GM12878 (cell line): ENCODE data around the gene ABCA9. TPM values are rescaled to one million over a fixed set of nuclear protein-coding genes. Genes with fewer than 3 reads are reported as not detected.

Experiments used
- ATAC-seq: fragments of 200-7000 bp; cut with Tn5 transposase; 3 replicates; pipeline ENCODE4 v1.9.1; 2020; ENCODE audit warnings: mild to moderate bottlenecking, moderate library complexity
- BruUV-seq: library from RNA; stranded (reverse); fragments of 400-500 nt; replicated peaks from 2 replicates; lab custom pipeline; 2021; lab: Mats Ljungman, UMichigan
- CTCF ChIA-PET: fragments of 300-600 bp; sonication (Branson Sonifier 250); formaldehyde crosslinking; extraction: SDS; loops from one replicate; lab custom pipeline; 2021; ENCODE audit warnings: inconsistent platforms; lab: Yijun Ruan, JAX
- POLR2A ChIA-PET: fragments of 350-600 bp; formaldehyde crosslinking; extraction: SDS; loops from one replicate; lab custom pipeline; 2021; ENCODE audit warnings: inconsistent platforms; lab: Charles Lee
- RAD21 ChIA-PET: fragments of 300-600 bp; sonication (Branson Sonifier 250); formaldehyde crosslinking; loops from one replicate; lab custom pipeline; 2023; ENCODE audit warnings: antibody characterized with exemption; ENCODE audit not compliant: unreplicated experiment; lab: Charles Lee
- SMC1A ChIA-PET: fragments of 300-600 bp; sonication (Branson Sonifier 250); formaldehyde crosslinking; loops from one replicate; lab custom pipeline; 2023; ENCODE audit not compliant: unreplicated experiment, uncharacterized antibody; lab: Charles Lee
- DNase-seq: peaks from one replicate; pipeline ENCODE4 v3.0.0-alpha.2; 2011; ENCODE audit warnings: low read depth, low spot score
- FAIRE-seq: peaks from 3 replicates; lab custom pipeline; 2011; peaks lifted over from hg19 to GRCh38; lab: Jason Lieb, UNC
- H2AFZ ChIP-seq: 2 replicates; pipeline ENCODE4 v1.6.0; 2011; ENCODE audit warnings: low read depth, low read length, control low read depth; ENCODE audit not compliant: control insufficient read depth
- H3K27ac ChIP-seq: 2 replicates; pipeline ENCODE4 v1.5.1; 2011; ENCODE audit warnings: control low read depth; ENCODE audit not compliant: control insufficient read depth, insufficient read depth
- H3K27me3 ChIP-seq, 2 experiments: replicated peaks in 1 of 2; 2 replicates each; pipeline versions ENCODE4 v1.6.0 to v1.6.1; 2011; ENCODE audit warnings: low read length in 1 of 2; ENCODE audit not compliant: control insufficient read depth in 2 of 2, insufficient read depth in 2 of 2
- H3K36me3 ChIP-seq, 2 experiments: 2 replicates each; pipeline ENCODE4 v1.5.1; 2011; ENCODE audit warnings: low read length in 1 of 2; ENCODE audit not compliant: control insufficient read depth in 2 of 2, insufficient read depth in 2 of 2
- H3K4me1 ChIP-seq: 2 replicates; pipeline ENCODE4 v1.6.1; 2011; ENCODE audit warnings: mild to moderate bottlenecking, low read length, moderate library complexity, mixed read lengths; ENCODE audit not compliant: control insufficient read depth, insufficient read depth
- H3K4me2 ChIP-seq: 2 replicates; pipeline ENCODE4 v1.6.0; 2011; ENCODE audit warnings: control low read depth; ENCODE audit not compliant: control insufficient read depth, insufficient read depth
- H3K4me3 ChIP-seq: fragments of 200-600 bp; sonication (generic); 2 replicates; pipeline ENCODE4 v1.5.1; 2016
- H3K79me2 ChIP-seq: 2 replicates; pipeline ENCODE4 v1.6.0; 2011; ENCODE audit warnings: low read length; ENCODE audit not compliant: control insufficient read depth, insufficient read depth
- H3K9ac ChIP-seq: 2 replicates; pipeline ENCODE4 v1.8.0; 2011; ENCODE audit warnings: low read length, control low read depth, mixed read lengths; ENCODE audit not compliant: control insufficient read depth, insufficient read depth
- H3K9me3 ChIP-seq: replicated peaks from 3 replicates; pipeline ENCODE4 v1.5.1; 2011; ENCODE audit warnings: mild to moderate bottlenecking, low read length; ENCODE audit not compliant: control insufficient read depth, insufficient read depth
- H4K20me1 ChIP-seq: 2 replicates; pipeline ENCODE4 v1.6.0; 2011; ENCODE audit not compliant: control insufficient read depth, insufficient read depth
- GATAD2B ChIP-seq: fragments of 450-650 bp; conservative IDR thresholded peaks from 2 replicates; pipeline ENCODE4 v1.6.1; 2017; ENCODE audit warnings: low read depth, mild to moderate bottlenecking, moderate library complexity
- HDGF ChIP-seq: fragments of 450-650 bp; IDR thresholded peaks from 2 replicates; pipeline ENCODE4 v1.6.1; 2016; ENCODE audit warnings: antibody characterized with exemption
- NFXL1 ChIP-seq: fragments of 450-650 bp; IDR thresholded peaks from 2 replicates; pipeline ENCODE4 v1.6.1; 2017; ENCODE audit warnings: antibody characterized with exemption, mild to moderate bottlenecking, borderline replicate concordance
- RCOR1 ChIP-seq: conservative IDR thresholded peaks from 2 replicates; pipeline ENCODE4 v1.6.1; 2012; ENCODE audit warnings: low read depth, low read length, improper control_type of control experiment
- TCF7 ChIP-seq: IDR thresholded peaks from 2 replicates; pipeline ENCODE4 v1.6.1; 2014; ENCODE audit warnings: antibody characterized with exemption, borderline replicate concordance
- ZNF592 ChIP-seq: fragments of 450-650 bp; IDR thresholded peaks from 2 replicates; pipeline ENCODE4 v1.6.1; 2017; ENCODE audit warnings: mild to moderate bottlenecking, moderate library complexity
- WGBS: methylation state at CpG from one replicate; pipeline ENCODE4 v1.1.6; 2016; ENCODE audit warnings: low lambda C conversion rate; ENCODE audit not compliant: insufficient replicate concordance, insufficient coverage; ENCODE audit errors: missing lambda C conversion rate; 5-methylcytosine and 5-hydroxymethylcytosine counted together
- in situ Hi-C: fragments of 300-500 bp; cut with MboI; formaldehyde crosslinking; loops from 9 replicates; pipeline ENCODE4 v1.14.3; 2018; ENCODE audit warnings: mixed read lengths
- intact Hi-C: fragments of 100-400 bp; cut with micrococcal nuclease; formaldehyde crosslinking; loops from one replicate; pipeline ENCODE4 v1.14.2; 2022; ENCODE audit not compliant: unreplicated experiment
- polyA plus RNA-seq, 11 experiments: library from polyadenylated mRNA; depleted of rRNA in 4 of 11; unstranded in 6 of 11; stranded (reverse) in 5 of 11; fragments of >200 nt; fragmentation: Nextera tagmentation in 4 of 11; fragmentation: Illumina TruSeq in 1 of 11; extraction: Ambion mirVana in 4 of 11; extraction: Trizol in 1 of 11; gene quantifications; 1 replicate in 1 of 11; 2 replicates in 10 of 11; pipeline versions ENCODE4 v1.2.1 to v1.2.3, GENCODE V29; 2011 to 2016; ENCODE audit warnings: inconsistent platforms in 2 of 11, missing spikeins in 2 of 11, low read depth in 1 of 11
- total RNA-seq, 4 experiments: library from RNA; depleted of rRNA in 3 of 4; stranded (reverse); fragments of >200 nt in 3 of 4; fragmentation: Illumina TruSeq in 1 of 4; extraction: Trizol in 1 of 4; gene quantifications; 2 replicates each; pipeline versions ENCODE4 v1.2.1 to v1.2.3, GENCODE V29; 2013 to 2021

The ABCA9 gene
- total and polyA plus RNA-seq, 10 of the 15 experiments (the other 5 are each of a cell fraction or from before 2014, with no cell fraction given) = under 0.01 to 2.9 (median 0.31) TPM

- no TSS peak for BruUV-seq
- no peaks in the 10 kb centered on the region for H3K27me3 ChIP-seq
- in situ Hi-C loops (no loop called here), intact Hi-C loops (no loop called here)
- TF ChIP-seq ZNF592 (no peak), GATAD2B (no peak), TCF7 (no peak), RCOR1 (no peak), NFXL1 (no peak), HDGF (no peak)
- H3K36me3 ChIP-seq = peaks cover 0 to 3% of the 10 kb centered on the region in 2 experiments; a peak in 1 of 4 replicates
- no peaks in the 10 kb centered on the region for H3K4me1 ChIP-seq
- no peak overlapping the region for H3K27ac ChIP-seq
- H4K20me1 ChIP-seq = no peaks in the 10 kb centered on the region
- SMC1A ChIA-PET = interaction anchor here (0.6 kb wide), 1 partner anchor 130 kb away, joined by 4 read pairs; no protein-coding TSS in a partner anchor
- H3K9ac ChIP-seq = no peak overlapping the region
- WGBS = 93% methylated on average over 9 of the region's 10 CpGs
- no peak for FAIRE-seq
- POLR2A ChIA-PET = no interaction called here
- ATAC-seq = no peak
- CTCF ChIA-PET = no interaction called here
- H2AFZ ChIP-seq = no peak overlapping the region
- no peak overlapping the region for H3K4me2 ChIP-seq
- no peak for DNase-seq
- RAD21 ChIA-PET = no interaction called here
- no peak overlapping the region for H3K4me3 ChIP-seq
- H3K9me3 ChIP-seq = no peaks in the 10 kb centered on the region; the same call in 2 of the 3 replicates
- H3K79me2 ChIP-seq = no peaks in the 10 kb centered on the region
Observed at GRCh38 chr17:69105907-69106730, 45.4 kb upstream of the ABCA9 start.
